Keratinocyte (primary cell): ENCODE results near the gene MACROH2A2. TPM values are rescaled to one million over a fixed set of nuclear protein-coding genes. Genes with fewer than 3 reads are reported as not detected.
"Not testable (repeated sequence)": the region's sequence is repeated elsewhere in the genome, so short reads cannot be mapped to it uniquely, and the experiment has no call there.

ENCODE experiments used
- DNase-seq: peaks from one replicate; pipeline ENCODE4 v3.0.0-alpha.2; 2011; ENCODE audit warnings: low read depth, missing footprints, low spot score
- FAIRE-seq: peaks from 2 replicates; lab custom pipeline; 2011; peaks lifted over from hg19 to GRCh38; lab: Jason Lieb, UNC
- H2AFZ ChIP-seq: 2 replicates; pipeline ENCODE4 v1.6.0; 2012; ENCODE audit warnings: low read length, control low read depth, inconsistent platforms; ENCODE audit not compliant: control insufficient read depth
- H3K27ac ChIP-seq: 2 replicates; pipeline ENCODE4 v1.5.1; 2011; ENCODE audit warnings: low read length; ENCODE audit not compliant: control insufficient read depth, insufficient read depth
- H3K27me3 ChIP-seq: 3 replicates; pipeline ENCODE4 v1.6.0; 2011; ENCODE audit warnings: low read length; ENCODE audit not compliant: control insufficient read depth, insufficient read depth; ENCODE audit errors: extremely low read depth
- H3K36me3 ChIP-seq, 2 experiments: 2 replicates in 1 of 2; 3 replicates in 1 of 2; pipeline ENCODE4 v1.5.1; 2011; ENCODE audit warnings: low read length in 2 of 2, mild to moderate bottlenecking in 1 of 2; ENCODE audit not compliant: control insufficient read depth in 2 of 2, insufficient read depth in 2 of 2; ENCODE audit errors: extremely low read depth in 1 of 2
- H3K4me1 ChIP-seq: 3 replicates; pipeline ENCODE4 v1.5.1; 2011; ENCODE audit warnings: low read length; ENCODE audit not compliant: control insufficient read depth, insufficient read depth; ENCODE audit errors: extremely low read depth
- H3K4me2 ChIP-seq: 3 replicates; pipeline ENCODE4 v1.6.0; 2011; ENCODE audit warnings: low read depth, low read length; ENCODE audit not compliant: control insufficient read depth, insufficient read depth; ENCODE audit errors: extremely low read depth
- H3K4me3 ChIP-seq, 3 experiments: fragments of 200-600 bp in 1 of 3; sonication (generic) in 1 of 3; 2 replicates in 2 of 3; 3 replicates in 1 of 3; pipeline ENCODE4 v1.5.1; 2011 to 2016; ENCODE audit warnings: low read length in 3 of 3, mild to moderate bottlenecking in 3 of 3, control low read depth in 2 of 3, inconsistent platforms in 1 of 3, low read depth in 1 of 3, mixed read lengths in 1 of 3, mixed run types in 1 of 3, moderate library complexity in 1 of 3; ENCODE audit not compliant: control insufficient read depth in 2 of 3, insufficient read depth in 2 of 3; ENCODE audit errors: extremely low read depth in 1 of 3
- H3K79me2 ChIP-seq: 2 replicates; pipeline ENCODE4 v1.6.0; 2012; ENCODE audit warnings: low read length; ENCODE audit not compliant: control insufficient read depth, insufficient read depth
- H3K9ac ChIP-seq: 3 replicates; pipeline ENCODE4 v1.6.0; 2011; ENCODE audit warnings: low read length; ENCODE audit not compliant: control insufficient read depth, insufficient read depth; ENCODE audit errors: extremely low read depth
- H3K9me1 ChIP-seq: 3 replicates; pipeline ENCODE4 v1.6.0; 2011; ENCODE audit warnings: low read length; ENCODE audit not compliant: control insufficient read depth, insufficient read depth; ENCODE audit errors: extremely low read depth
- H3K9me3 ChIP-seq: 2 replicates; pipeline ENCODE4 v1.5.1; 2012; ENCODE audit warnings: low read depth, low read length; ENCODE audit not compliant: control insufficient read depth
- H4K20me1 ChIP-seq: 3 replicates; pipeline ENCODE4 v1.6.0; 2011; ENCODE audit warnings: low read length; ENCODE audit not compliant: control insufficient read depth, insufficient read depth; ENCODE audit errors: extremely low read depth
- EZH2 ChIP-seq: IDR thresholded peaks from one replicate; pipeline ENCODE4 v1.6.1; 2012; ENCODE audit warnings: inconsistent platforms, mild to moderate bottlenecking, low read length, moderate library complexity
- dilution Hi-C: fragments of 300-500 bp; cut with MboI; formaldehyde crosslinking; loops from one replicate; pipeline ENCODE4 v1.7.0; 2020; ENCODE audit warnings: low sequenced_read_pairs; ENCODE audit not compliant: extremely low pct_ligation_motif_present
- polyA plus RNA-seq, 5 experiments: library from polyadenylated mRNA; depleted of rRNA in 3 of 5; stranded (reverse) in 3 of 5; stranded (forward) in 1 of 5; unstranded in 1 of 5; fragments of >200 nt; gene quantifications; 1 replicate in 1 of 5; 2 replicates in 3 of 5; 3 replicates in 1 of 5; pipeline versions ENCODE4 v1.2.1 to v1.2.3, GENCODE V29; 2011 to 2012; ENCODE audit warnings: missing spikeins in 2 of 5, low read depth in 1 of 5, low replicate concordance in 1 of 5
- TF ChIP-seq, protein P1 (sequence below), 3 experiments: IDR thresholded peaks in 1 of 3; conservative IDR thresholded peaks in 1 of 3; optimal IDR thresholded peaks in 1 of 3; 2 replicates in 2 of 3; 3 replicates in 1 of 3; pipeline versions ENCODE3 to v1.5.1; 2011; ENCODE audit warnings: low read length in 3 of 3, mild to moderate bottlenecking in 3 of 3, moderate library complexity in 2 of 3, control low read depth in 1 of 3, inconsistent platforms in 1 of 3; ENCODE audit not compliant: insufficient read depth in 2 of 3; ENCODE audit errors: extremely low read depth in 1 of 3

MACROH2A2 gene
- polyA plus RNA-seq, 1 donor (not counting 4 experiments of a cell fraction or from before 2014, with no cell fraction given), result 11.6 TPM

GRCh38 chr10:70158113-70158512 lies 105.5 kb downstream of the MACROH2A2 start:
- TF ChIP-seq, protein P1, sequence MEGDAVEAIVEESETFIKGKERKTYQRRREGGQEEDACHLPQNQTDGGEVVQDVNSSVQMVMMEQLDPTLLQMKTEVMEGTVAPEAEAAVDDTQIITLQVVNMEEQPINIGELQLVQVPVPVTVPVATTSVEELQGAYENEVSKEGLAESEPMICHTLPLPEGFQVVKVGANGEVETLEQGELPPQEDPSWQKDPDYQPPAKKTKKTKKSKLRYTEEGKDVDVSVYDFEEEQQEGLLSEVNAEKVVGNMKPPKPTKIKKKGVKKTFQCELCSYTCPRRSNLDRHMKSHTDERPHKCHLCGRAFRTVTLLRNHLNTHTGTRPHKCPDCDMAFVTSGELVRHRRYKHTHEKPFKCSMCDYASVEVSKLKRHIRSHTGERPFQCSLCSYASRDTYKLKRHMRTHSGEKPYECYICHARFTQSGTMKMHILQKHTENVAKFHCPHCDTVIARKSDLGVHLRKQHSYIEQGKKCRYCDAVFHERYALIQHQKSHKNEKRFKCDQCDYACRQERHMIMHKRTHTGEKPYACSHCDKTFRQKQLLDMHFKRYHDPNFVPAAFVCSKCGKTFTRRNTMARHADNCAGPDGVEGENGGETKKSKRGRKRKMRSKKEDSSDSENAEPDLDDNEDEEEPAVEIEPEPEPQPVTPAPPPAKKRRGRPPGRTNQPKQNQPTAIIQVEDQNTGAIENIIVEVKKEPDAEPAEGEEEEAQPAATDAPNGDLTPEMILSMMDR (optimal IDR thresholded peaks at IDR 0.05 in 1 of 3, IDR thresholded peaks at IDR 0.05 in 1 of 3, conservative IDR thresholded peaks at IDR 0.05 in 1 of 3; ENCODE audit: extremely low read depth in 1 of 3, insufficient read depth in 2 of 3, low read length in 3 of 3), result no peak
- dilution Hi-C loops, result no loop called here

GRCh38 chr10:70159366-70159765 lies 106.7 kb downstream of the MACROH2A2 start:
- dilution Hi-C loops, H3K9me1 ChIP-seq, H4K20me1 ChIP-seq, H3K4me3 ChIP-seq, FAIRE-seq, H3K9ac ChIP-seq, DNase-seq, H2AFZ ChIP-seq, H3K9me3 ChIP-seq, H3K4me1 ChIP-seq, H3K27ac ChIP-seq, H3K27me3 ChIP-seq, H3K4me2 ChIP-seq: not testable (repeated sequence)
- Histone ChIP-seq H3K79me2 (peaks cover 41% of the 10 kb centered on the region), H3K36me3 (peaks cover 12 to 36% of the 10 kb centered on the region in 2 experiments)

More at GRCh38 chr10:70158113-70158512, 105.5 kb downstream of the MACROH2A2 start:
- Histone ChIP-seq H3K79me2 (peaks cover 28% of the 10 kb centered on the region), H3K4me1 (no peaks in the 10 kb centered on the region), H3K9me3 (no peaks in the 10 kb centered on the region), H3K4me2 (no peak overlapping the region), H3K9ac (no peak overlapping the region), H3K27me3 (no peaks in the 10 kb centered on the region), H4K20me1 (no peaks in the 10 kb centered on the region), H2AFZ (no peak overlapping the region), H3K27ac (no peak overlapping the region), H3K4me3 (no peak overlapping the region), H3K9me1 (no peaks in the 10 kb centered on the region), H3K36me3 (peaks cover 17 to 39% of the 10 kb centered on the region in 2 experiments)
- DNase-seq, result no peak
- FAIRE-seq, result no peak

DNA sequence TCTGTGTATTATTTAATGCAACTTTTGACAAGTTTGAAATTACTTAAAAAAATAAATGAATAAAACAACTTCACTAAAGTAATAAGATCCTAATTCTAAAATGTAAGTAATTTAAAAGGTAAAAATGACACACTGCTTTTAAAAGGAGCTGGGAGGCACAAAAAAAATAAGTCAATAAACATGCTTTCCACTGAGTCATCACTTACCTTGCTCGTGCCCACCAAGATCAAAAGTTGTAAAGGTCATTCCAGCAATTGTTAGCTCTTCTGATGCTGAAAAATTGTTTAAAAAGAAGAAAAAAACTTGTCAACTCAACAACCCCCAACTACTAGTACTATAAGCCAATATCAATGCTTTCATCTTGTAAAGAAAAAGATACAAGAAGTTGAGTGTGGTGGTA lies 108.2 kb downstream of the MACROH2A2 start:
- Histone ChIP-seq H3K4me3 (no peak overlapping the region), H3K9me1 (no peaks in the 10 kb centered on the region), H3K36me3 (peaks cover 11 to 30% of the 10 kb centered on the region in 2 experiments), H2AFZ (no peak overlapping the region), H3K79me2 (peaks cover 53% of the 10 kb centered on the region), H3K27ac (no peak overlapping the region), H3K9ac (no peak overlapping the region), H3K4me2 (no peak overlapping the region), H3K27me3 (no peaks in the 10 kb centered on the region), H4K20me1 (no peaks in the 10 kb centered on the region), H3K4me1 (no peaks in the 10 kb centered on the region), H3K9me3 (no peaks in the 10 kb centered on the region)
- no peak for TF ChIP-seq EZH2
- TF ChIP-seq, protein P1 (optimal IDR thresholded peaks at IDR 0.05 in 1 of 3, IDR thresholded peaks at IDR 0.05 in 1 of 3, conservative IDR thresholded peaks at IDR 0.05 in 1 of 3; ENCODE audit: extremely low read depth in 1 of 3, insufficient read depth in 2 of 3, low read length in 3 of 3), result no peak
- dilution Hi-C loops, result no loop called here
- DNase-seq (no peak), FAIRE-seq (no peak)
